ENCODE data around the gene TBC1D1.

TBC1D1 gene

DNA sequence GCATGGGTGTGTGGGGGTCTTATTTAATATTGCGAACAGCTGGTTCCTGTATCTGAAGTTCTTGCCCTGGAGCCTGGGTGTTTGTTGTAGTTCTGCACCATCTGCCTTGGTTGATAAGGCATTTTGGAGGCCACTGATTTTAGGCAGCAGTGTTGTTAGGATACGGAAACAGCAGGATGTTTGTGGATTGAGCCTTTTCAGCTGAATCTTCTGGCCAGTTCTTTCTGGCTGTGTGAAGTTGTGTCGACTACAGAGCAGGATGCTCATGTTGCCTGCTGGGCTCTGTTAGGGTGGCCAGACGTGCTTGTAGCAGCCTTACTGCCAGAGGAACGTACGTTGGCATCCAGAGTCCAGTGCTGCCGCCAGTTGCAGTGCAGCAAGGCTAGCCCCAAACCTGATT, 203.5 kb downstream of the TBC1D1 start:
- Histone ChIP-seq H3K27ac (ENCODE audit: low read length) (no peak overlapping the region), H3K9ac (ENCODE audit: low read depth, low read length) (no peak overlapping the region; the same call in 1 of the 2 replicates), H3K9me3 (ENCODE audit: insufficient read depth, low read depth, low read length) (no peaks in the 10 kb centered on the region), H3K4me3 (ENCODE audit: low read length) (no peak overlapping the region), H3K36me3 (ENCODE audit: insufficient read depth, low read depth, low read length) (peaks cover 36% of the 10 kb centered on the region), H3K27me3 (ENCODE audit: insufficient read depth, low read length) (no peaks in the 10 kb centered on the region), H3K4me1 (ENCODE audit: insufficient read depth, low read length) (peaks cover 6% of the 10 kb centered on the region; the same call in 1 of the 2 replicates)

DNA sequence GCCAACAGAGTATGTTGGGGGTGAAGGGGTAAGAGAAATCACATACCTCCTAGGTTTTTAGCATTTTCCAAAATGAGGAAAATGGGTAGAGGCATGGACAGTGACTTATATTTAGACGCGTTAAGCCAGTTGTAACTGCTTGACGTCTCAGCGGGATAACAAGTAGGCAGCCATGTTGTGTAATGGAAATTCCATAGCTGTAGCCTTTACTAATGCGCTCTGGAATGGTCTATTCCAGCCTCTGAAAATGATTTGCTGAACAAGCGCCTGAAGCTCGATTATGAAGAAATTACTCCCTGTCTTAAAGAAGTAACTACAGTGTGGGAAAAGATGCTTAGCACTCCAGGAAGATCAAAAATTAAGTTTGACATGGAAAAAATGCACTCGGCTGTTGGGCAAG, 204.8 kb downstream of the TBC1D1 start:
- H3K27ac ChIP-seq (ENCODE audit: low read length), result no peak overlapping the region
- H3K27me3 ChIP-seq (ENCODE audit: insufficient read depth, low read length), result no peaks in the 10 kb centered on the region
- peaks cover 6% of the 10 kb centered on the region; the same call in 1 of the 2 replicates for H3K4me1 ChIP-seq (ENCODE audit: insufficient read depth, low read length)
- peaks cover 34% of the 10 kb centered on the region for H3K36me3 ChIP-seq (ENCODE audit: insufficient read depth, low read depth, low read length)
- H3K9ac ChIP-seq (ENCODE audit: low read depth, low read length), result no peak overlapping the region
- H3K4me3 ChIP-seq (ENCODE audit: low read length), result no peak overlapping the region
- H3K9me3 ChIP-seq (ENCODE audit: insufficient read depth, low read depth, low read length), result no peaks in the 10 kb centered on the region

GRCh38 chr4:38097818-38098217, 206.9 kb downstream of the TBC1D1 start:
- H3K27me3 ChIP-seq (ENCODE audit: insufficient read depth, low read length), result no peaks in the 10 kb centered on the region
- no peak overlapping the region for H3K9ac ChIP-seq (ENCODE audit: low read depth, low read length)
- H3K36me3 ChIP-seq (ENCODE audit: insufficient read depth, low read depth, low read length), result peaks cover 29% of the 10 kb centered on the region
- peaks cover 6% of the 10 kb centered on the region; the same call in 1 of the 2 replicates for H3K4me1 ChIP-seq (ENCODE audit: insufficient read depth, low read length)
- no peak overlapping the region for H3K27ac ChIP-seq (ENCODE audit: low read length)
- no peak overlapping the region for H3K4me3 ChIP-seq (ENCODE audit: low read length)
- H3K9me3 ChIP-seq (ENCODE audit: insufficient read depth, low read depth, low read length), result no peaks in the 10 kb centered on the region

DNA sequence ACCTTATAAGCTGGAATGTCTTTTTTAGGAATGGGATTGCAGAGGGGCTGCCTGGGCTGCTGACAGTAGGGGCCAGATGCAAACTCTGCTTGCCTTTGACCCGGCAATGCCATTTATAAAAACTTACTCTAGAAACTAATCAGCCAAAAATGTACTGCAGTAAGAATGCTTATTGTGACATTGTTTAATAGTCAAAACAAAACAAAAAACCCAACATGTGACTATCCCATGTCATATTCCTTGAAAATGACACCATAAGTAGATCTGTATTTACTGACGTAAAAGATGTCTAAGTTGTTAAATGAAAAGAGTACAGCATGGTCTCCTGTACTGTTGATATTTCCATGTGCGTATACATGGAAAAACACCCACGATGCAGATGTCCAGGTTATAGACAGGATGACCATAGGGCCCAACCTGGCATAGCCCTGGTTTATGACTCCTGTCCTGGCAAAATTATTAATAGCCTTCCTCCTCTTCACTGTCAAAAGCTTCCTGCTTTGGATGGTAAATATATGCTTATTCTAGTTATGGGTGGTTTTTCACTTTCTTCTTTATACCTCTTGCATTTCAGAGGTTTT, 208.2 kb downstream of the TBC1D1 start:
- Histone ChIP-seq H3K9me3 (ENCODE audit: insufficient read depth, low read depth, low read length) (no peaks in the 10 kb centered on the region), H3K4me3 (ENCODE audit: low read length) (no peak overlapping the region), H3K27ac (ENCODE audit: low read length) (no peak overlapping the region), H3K27me3 (ENCODE audit: insufficient read depth, low read length) (no peaks in the 10 kb centered on the region), H3K36me3 (ENCODE audit: insufficient read depth, low read depth, low read length) (peaks cover 36% of the 10 kb centered on the region), H3K4me1 (ENCODE audit: insufficient read depth, low read length) (peaks cover 6% of the 10 kb centered on the region; the same call in 1 of the 2 replicates), H3K9ac (ENCODE audit: low read depth, low read length) (no peak overlapping the region)

DNA sequence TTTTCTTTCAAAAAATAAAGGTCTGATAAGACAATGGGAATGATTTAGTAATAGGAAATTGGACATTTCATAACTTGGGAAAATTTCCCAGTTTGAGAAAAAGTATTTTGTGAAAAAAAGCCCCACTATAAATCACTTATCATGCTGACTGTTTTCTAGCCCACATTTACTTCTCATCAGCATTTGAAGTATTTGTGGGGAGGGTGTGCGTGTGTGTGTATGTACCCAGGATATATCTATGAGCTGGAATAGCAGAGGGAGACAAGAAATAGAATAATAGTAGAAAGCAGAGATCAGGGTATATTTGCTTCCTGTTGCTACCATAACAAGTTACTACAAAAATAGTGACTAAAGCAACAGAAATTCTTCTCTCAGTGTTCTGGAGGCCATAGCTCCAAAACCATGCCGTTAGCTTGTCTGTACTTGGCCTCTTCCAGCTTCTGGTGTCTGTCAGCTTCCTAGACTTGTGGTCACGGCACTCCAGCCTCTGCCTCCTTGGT, 209.1 kb downstream of the TBC1D1 start:
- no peaks in the 10 kb centered on the region for H3K4me1 ChIP-seq (ENCODE audit: insufficient read depth, low read length)
- H3K27ac ChIP-seq (ENCODE audit: low read length), result no peak overlapping the region
- H3K9ac ChIP-seq (ENCODE audit: low read depth, low read length), result no peak overlapping the region
- H3K27me3 ChIP-seq (ENCODE audit: insufficient read depth, low read length), result no peaks in the 10 kb centered on the region
- H3K4me3 ChIP-seq (ENCODE audit: low read length), result no peak overlapping the region
- peaks cover 40% of the 10 kb centered on the region for H3K36me3 ChIP-seq (ENCODE audit: insufficient read depth, low read depth, low read length)
- no peaks in the 10 kb centered on the region for H3K9me3 ChIP-seq (ENCODE audit: insufficient read depth, low read depth, low read length)

GRCh38 chr4:38100474-38101255, 209.8 kb downstream of the TBC1D1 start:
- no peak overlapping the region for H3K9ac ChIP-seq (ENCODE audit: low read depth, low read length)

GRCh38 chr4:38101563-38101962, 210.7 kb downstream of the TBC1D1 start:
- Histone ChIP-seq H3K36me3 (ENCODE audit: insufficient read depth, low read depth, low read length) (peaks cover 56% of the 10 kb centered on the region), H3K27me3 (ENCODE audit: insufficient read depth, low read length) (no peaks in the 10 kb centered on the region), H3K9me3 (ENCODE audit: insufficient read depth, low read depth, low read length) (no peaks in the 10 kb centered on the region), H3K4me3 (ENCODE audit: low read length) (no peak overlapping the region), H3K4me1 (ENCODE audit: insufficient read depth, low read length) (no peaks in the 10 kb centered on the region), H3K9ac (ENCODE audit: low read depth, low read length) (no peak overlapping the region), H3K27ac (ENCODE audit: low read length) (no peak overlapping the region)

More at GRCh38 chr4:38100474-38101255, 209.8 kb downstream of the TBC1D1 start:
- Histone ChIP-seq H3K9me3 (ENCODE audit: insufficient read depth, low read depth, low read length) (no peaks in the 10 kb centered on the region), H3K27me3 (ENCODE audit: insufficient read depth, low read length) (no peaks in the 10 kb centered on the region), H3K27ac (ENCODE audit: low read length) (no peak overlapping the region), H3K36me3 (ENCODE audit: insufficient read depth, low read depth, low read length) (peaks cover 47% of the 10 kb centered on the region), H3K4me1 (ENCODE audit: insufficient read depth, low read length) (no peaks in the 10 kb centered on the region), H3K4me3 (ENCODE audit: low read length) (no peak overlapping the region)

DNA sequence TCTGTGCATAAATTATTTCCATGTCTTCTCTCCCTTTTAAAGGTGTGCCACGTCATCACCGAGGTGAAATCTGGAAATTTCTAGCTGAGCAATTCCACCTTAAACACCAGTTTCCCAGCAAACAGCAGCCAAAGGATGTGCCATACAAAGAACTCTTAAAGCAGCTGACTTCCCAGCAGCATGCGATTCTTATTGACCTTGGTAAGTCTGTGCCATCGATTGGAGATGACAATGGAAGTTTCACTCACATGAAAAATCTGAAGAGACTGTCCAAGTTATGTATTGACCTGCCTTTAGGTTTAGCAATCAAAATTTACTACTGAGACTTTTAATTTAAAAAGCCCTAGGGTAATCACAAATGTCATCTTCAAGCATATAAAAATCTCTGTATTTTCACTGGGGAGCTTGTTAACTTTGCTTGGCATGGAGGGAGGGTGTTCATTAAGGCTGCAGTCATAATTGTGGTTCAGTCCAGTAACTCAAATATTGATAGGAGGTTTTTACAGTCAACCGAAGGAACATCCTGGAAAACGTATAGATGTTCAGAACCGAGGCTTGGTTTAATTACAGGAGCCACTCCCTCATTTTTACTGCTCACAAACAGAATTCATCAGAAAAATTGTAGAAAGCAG, 212.2 kb downstream of the TBC1D1 start:
- Histone ChIP-seq H3K4me3 (ENCODE audit: low read length) (no peak overlapping the region), H3K9me3 (ENCODE audit: insufficient read depth, low read depth, low read length) (no peaks in the 10 kb centered on the region), H3K9ac (ENCODE audit: low read depth, low read length) (no peak overlapping the region), H3K27ac (ENCODE audit: low read length) (no peak overlapping the region), H3K27me3 (ENCODE audit: insufficient read depth, low read length) (no peaks in the 10 kb centered on the region), H3K36me3 (ENCODE audit: insufficient read depth, low read depth, low read length) (peaks cover 50% of the 10 kb centered on the region), H3K4me1 (ENCODE audit: insufficient read depth, low read length) (no peaks in the 10 kb centered on the region)

DNA sequence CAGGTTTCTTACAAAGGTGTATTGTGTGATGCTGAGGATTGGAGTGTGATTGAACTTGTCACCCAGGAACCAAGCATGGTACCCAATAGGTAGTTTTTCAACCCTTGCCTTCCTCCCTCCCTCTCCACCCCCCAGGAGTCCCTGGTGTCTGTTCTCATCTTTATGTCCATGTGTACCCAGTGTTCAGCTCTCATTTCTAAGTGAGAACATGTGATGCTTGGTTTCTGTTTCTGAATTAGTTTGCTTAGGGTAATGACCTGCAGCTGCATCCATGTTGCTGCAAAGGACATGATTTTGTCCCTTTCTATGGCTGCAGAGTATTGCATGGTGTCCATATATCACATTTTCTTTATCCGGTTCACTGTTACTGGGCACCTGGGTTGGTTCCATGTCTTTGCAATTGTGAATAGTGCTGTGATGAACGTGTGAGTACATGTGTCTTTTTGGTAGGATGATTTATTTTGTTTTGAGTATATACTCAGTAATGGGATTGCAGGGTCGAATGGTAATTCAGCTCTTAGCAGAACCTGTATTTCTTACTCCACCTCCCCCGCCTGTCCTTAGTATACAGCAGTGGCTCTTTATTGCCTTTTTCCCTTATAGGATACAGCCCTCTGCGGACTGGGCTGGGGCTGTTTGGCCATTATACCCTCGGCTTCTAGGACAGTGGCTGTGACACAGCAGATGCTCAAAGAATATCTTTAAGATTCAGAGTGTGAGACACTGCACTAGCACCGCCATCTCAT, 214.8 kb downstream of the TBC1D1 start:
- H3K27me3 ChIP-seq (ENCODE audit: insufficient read depth, low read length), result no peaks in the 10 kb centered on the region
- H3K9ac ChIP-seq (ENCODE audit: low read depth, low read length), result no peak overlapping the region
- no peak overlapping the region for H3K4me3 ChIP-seq (ENCODE audit: low read length)
- no peaks in the 10 kb centered on the region for H3K4me1 ChIP-seq (ENCODE audit: insufficient read depth, low read length)
- H3K36me3 ChIP-seq (ENCODE audit: insufficient read depth, low read depth, low read length), result peaks cover 40% of the 10 kb centered on the region
- no peaks in the 10 kb centered on the region for H3K9me3 ChIP-seq (ENCODE audit: insufficient read depth, low read depth, low read length)
- no peak overlapping the region for H3K27ac ChIP-seq (ENCODE audit: low read length)

DNA sequence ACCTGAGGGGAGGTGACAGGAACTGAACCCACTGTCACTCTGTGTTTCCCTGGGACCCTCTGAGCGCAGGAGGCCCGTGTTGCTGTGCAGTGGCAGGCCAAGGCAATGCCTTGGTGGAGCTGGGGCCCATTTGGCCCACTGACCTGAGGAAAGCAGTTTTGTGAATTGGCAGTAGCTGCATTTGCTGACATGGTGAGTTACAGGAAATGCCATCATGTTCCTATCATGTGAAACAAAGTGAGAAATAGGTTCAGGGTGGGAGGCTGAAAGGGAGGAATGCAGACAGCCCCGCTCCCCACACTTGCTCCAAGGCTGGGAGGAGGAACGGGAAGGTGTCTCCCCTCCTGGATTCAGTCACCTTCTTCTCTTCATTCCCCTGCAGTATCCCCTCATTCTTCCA, 215.4 kb downstream of the TBC1D1 start:
- Histone ChIP-seq H3K27me3 (ENCODE audit: insufficient read depth, low read length) (no peaks in the 10 kb centered on the region), H3K36me3 (ENCODE audit: insufficient read depth, low read depth, low read length) (peaks cover 38% of the 10 kb centered on the region), H3K9me3 (ENCODE audit: insufficient read depth, low read depth, low read length) (no peaks in the 10 kb centered on the region), H3K4me1 (ENCODE audit: insufficient read depth, low read length) (no peaks in the 10 kb centered on the region), H3K27ac (ENCODE audit: low read length) (no peak overlapping the region), H3K9ac (ENCODE audit: low read depth, low read length) (no peak overlapping the region), H3K4me3 (ENCODE audit: low read length) (no peak overlapping the region)

GRCh38 chr4:38106886-38107514, 216.1 kb downstream of the TBC1D1 start:
- Histone ChIP-seq H3K4me3 (ENCODE audit: low read length) (no peak overlapping the region), H3K4me1 (ENCODE audit: insufficient read depth, low read length) (no peaks in the 10 kb centered on the region), H3K27ac (ENCODE audit: low read length) (no peak overlapping the region), H3K36me3 (ENCODE audit: insufficient read depth, low read depth, low read length) (peaks cover 38% of the 10 kb centered on the region), H3K9me3 (ENCODE audit: insufficient read depth, low read depth, low read length) (no peaks in the 10 kb centered on the region), H3K27me3 (ENCODE audit: insufficient read depth, low read length) (no peaks in the 10 kb centered on the region), H3K9ac (ENCODE audit: low read depth, low read length) (no peak overlapping the region)

Measured in iPS-20b (cell line).